Breast epithelium (tissue), 3 donors: Measurements from ENCODE around the gene NEK3.

ENCODE experiments used
- POLR2A ChIP-seq: fragments of 450-650 bp; IDR thresholded peaks from one replicate; pipeline ENCODE4 v1.6.1; 2016; ENCODE audit warnings: antibody characterized with exemption, mild to moderate bottlenecking, moderate library complexity
- POLR2AphosphoS5 ChIP-seq, 3 donors: sonication (generic); formaldehyde crosslinking; IDR thresholded peaks; one replicate each; pipeline ENCODE4 v1.6.1; 2017; ENCODE audit warnings: antibody characterized with exemption in 3 of 3
- TF ChIP-seq, protein P1 (sequence below), 3 donors: fragments of 450-650 bp; IDR thresholded peaks; one replicate each; pipeline ENCODE4 v1.5.1; 2016 to 2017; ENCODE audit warnings: antibody characterized with exemption in 3 of 3, mild to moderate bottlenecking in 3 of 3, moderate library complexity in 3 of 3

DNA sequence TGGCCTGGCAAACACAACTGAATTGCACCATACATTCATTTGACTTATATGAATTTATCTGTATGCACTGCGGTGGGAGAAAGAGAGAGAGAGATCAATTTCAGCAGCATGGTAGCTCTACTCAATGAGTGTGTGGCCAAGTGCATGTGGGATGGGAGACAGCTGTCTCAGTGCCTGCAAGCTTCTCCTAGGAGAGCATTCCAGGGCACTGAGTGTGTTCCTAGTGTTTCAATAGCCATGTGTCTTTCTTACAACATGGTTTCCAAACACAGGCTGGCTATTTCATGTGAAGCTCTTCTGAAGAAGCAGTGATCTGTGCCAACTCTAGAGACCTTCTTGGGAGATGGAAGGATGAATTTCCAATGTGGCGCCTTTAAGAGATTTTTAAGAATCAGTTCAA, 74.0 kb downstream of the NEK3 start:
- TF ChIP-seq, protein P1, sequence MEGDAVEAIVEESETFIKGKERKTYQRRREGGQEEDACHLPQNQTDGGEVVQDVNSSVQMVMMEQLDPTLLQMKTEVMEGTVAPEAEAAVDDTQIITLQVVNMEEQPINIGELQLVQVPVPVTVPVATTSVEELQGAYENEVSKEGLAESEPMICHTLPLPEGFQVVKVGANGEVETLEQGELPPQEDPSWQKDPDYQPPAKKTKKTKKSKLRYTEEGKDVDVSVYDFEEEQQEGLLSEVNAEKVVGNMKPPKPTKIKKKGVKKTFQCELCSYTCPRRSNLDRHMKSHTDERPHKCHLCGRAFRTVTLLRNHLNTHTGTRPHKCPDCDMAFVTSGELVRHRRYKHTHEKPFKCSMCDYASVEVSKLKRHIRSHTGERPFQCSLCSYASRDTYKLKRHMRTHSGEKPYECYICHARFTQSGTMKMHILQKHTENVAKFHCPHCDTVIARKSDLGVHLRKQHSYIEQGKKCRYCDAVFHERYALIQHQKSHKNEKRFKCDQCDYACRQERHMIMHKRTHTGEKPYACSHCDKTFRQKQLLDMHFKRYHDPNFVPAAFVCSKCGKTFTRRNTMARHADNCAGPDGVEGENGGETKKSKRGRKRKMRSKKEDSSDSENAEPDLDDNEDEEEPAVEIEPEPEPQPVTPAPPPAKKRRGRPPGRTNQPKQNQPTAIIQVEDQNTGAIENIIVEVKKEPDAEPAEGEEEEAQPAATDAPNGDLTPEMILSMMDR (IDR thresholded peaks at IDR 0.05), result no peak
- TF ChIP-seq POLR2AphosphoS5 (IDR thresholded peaks at IDR 0.05) (no peak), POLR2A (no peak)
